SH-SY5Y (cell line): ENCODE measurements around the gene MSL3B.

Source experiments
- GATA2 ChIP-seq: IDR thresholded peaks from 2 replicates; pipeline ENCODE4 v1.6.1; 2011; ENCODE audit warnings: mild to moderate bottlenecking, low read depth, low read length
- GATA3 ChIP-seq: IDR thresholded peaks from 2 replicates; pipeline ENCODE4 v1.6.1; 2011; ENCODE audit warnings: low read depth, mild to moderate bottlenecking, low read length, moderate library complexity

Gene MSL3B

GRCh38 chr2:233819884-233820773 lies 48.1 kb downstream of the MSL3B start:
- TF ChIP-seq GATA3 (no peak), GATA2 (no peak)

DNA sequence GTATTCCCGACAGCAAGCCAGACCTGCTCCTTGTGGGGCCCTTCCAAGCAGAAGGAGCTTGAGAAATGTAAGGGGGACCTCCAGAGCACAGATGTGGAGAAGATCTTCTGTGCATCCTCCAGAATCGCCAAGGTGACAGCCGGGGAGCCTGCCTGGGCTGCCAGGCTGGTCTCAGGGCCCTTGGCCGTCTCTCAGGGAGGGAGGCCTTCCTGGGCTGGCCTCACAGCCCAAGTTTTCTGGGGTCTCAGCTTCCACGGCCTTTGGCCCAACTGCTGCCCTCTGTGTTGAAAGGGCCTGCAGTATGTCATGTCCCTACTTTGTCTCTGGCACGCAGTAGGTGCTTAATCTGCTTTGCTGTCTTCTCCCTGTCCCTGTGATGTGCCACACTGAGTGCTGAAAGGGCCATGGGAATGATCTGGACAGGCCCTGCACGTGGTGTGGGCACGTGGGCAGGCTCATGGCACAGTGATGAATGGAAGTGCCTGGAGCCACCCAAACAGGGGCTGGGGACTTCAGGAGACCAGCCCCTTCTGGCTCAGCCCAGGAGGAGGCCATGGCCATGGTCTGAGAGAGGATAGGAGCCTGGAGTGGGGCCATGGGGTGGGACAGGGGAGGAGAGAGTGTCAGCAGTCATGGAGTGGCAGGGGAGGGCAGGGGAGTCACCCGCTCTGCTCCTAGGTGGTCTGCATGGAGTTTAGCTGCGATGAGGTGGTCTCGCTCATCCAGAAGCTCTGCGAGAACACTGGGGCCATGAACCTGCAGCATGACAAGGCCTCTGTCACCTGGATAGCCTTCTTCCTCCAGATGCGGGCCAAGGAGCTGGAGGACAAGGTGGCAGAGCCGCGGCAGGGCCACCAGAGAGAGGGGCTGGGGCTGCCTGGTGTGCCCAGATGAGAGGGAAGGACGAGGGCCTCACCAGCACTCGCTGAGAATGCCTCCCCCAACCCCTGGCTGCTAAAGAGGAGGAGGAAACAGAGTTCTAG lies 49.3 kb downstream of the MSL3B start:
- no peak for TF ChIP-seq GATA2

DNA sequence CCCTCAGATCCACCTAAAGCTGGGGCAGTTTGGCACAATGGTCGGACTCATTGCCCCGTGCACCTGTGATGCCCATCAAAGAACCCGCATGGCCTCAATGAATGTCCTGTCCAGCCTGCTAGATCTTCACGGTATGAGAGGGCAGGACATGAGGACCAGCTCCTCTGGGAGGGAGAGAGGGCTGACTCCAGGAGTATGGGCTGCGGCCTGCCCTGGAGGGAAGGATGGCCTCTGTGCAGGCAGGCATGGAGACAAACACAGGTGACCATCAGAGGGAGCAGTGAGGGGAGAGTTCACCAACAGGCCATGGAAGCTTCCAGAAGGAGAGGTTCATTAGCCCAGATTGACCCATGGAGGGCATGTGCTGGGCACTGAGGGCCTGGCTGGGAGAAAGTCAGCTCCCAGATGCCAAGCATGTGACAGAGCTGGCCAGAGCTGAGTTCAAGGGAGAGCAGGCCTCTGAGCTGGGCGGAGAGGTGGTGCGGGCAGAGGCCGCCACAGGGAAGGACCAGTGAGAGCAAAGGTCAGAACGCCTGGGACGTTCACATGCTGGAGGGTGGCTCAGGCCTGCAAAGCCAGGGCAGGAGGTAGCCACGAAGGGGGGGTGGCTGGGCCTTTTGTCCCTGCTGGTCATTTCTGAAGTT lies 50.1 kb downstream of the MSL3B start:
- TF ChIP-seq GATA3 (no peak), GATA2 (no peak)

- TF ChIP-seq GATA3 (no peak), GATA2 (no peak)
Observed at GRCh38 chr2:233817361-233817911, 50.8 kb downstream of the MSL3B start.

DNA sequence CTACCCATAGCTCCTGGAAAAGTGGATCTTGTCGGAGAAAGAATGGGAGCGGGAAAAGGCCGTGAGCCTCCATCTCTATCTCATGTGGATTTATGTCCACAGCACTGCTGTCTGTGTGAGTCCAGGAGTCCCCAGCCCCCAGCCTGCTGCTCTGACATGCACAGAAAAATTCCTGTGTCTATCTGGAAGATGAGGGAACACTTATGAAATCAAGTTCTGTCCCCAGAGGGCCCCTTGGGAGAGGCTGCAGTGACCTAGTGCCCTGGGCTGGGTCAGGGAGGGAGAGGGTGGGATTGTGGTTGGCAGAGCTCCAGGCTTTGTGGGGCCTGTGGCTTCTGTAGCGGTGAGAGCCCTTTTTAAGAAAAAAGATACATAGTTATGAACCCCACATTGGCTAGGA lies 51.4 kb downstream of the MSL3B start:
- TF ChIP-seq GATA2 (no peak), GATA3 (no peak)

- no peak for TF ChIP-seq GATA3
- no peak for TF ChIP-seq GATA2
Observed at GRCh38 chr2:233816334-233816733, 51.9 kb downstream of the MSL3B start.

- TF ChIP-seq GATA3 (no peak), GATA2 (no peak)
Observed at GRCh38 chr2:233815861-233816260, 52.3 kb downstream of the MSL3B start.
